Neural progenitor cell (in vitro differentiated cells): ENCODE measurements around the gene LPA. TPM values are rescaled to one million over a fixed set of nuclear protein-coding genes. Genes with fewer than 3 reads are reported as not detected.
"Not testable (repeated sequence)": the region's sequence is repeated elsewhere in the genome, so short reads cannot be mapped to it uniquely, and the experiment has no call there.

Experiments used
- DNase-seq: peaks from one replicate; pipeline ENCODE4 v3.0.0-alpha.2; 2016; ENCODE audit warnings: low spot score
- H2AFZ ChIP-seq: fragments of 200-600 bp; sonication (generic); replicated peaks from 2 replicates; pipeline ENCODE4 v1.6.1; 2016; ENCODE audit warnings: antibody characterized with exemption
- H3F3A ChIP-seq: fragments of 200-600 bp; sonication (generic); 2 replicates; pipeline ENCODE4 v1.6.1; 2016; ENCODE audit warnings: antibody characterized with exemption, low read depth
- H3K27ac ChIP-seq: fragments of 200-600 bp; sonication (generic); 2 replicates; pipeline ENCODE4 v1.5.1; 2016; ENCODE audit warnings: mild to moderate bottlenecking
- H3K27me3 ChIP-seq: fragments of 200-600 bp; sonication (generic); 2 replicates; pipeline ENCODE4 v1.6.1; 2016; ENCODE audit warnings: mild to moderate bottlenecking, moderate library complexity
- H3K36me3 ChIP-seq: fragments of 200-600 bp; sonication (generic); 2 replicates; pipeline ENCODE4 v1.5.1; 2016
- H3K4me1 ChIP-seq: fragments of 200-600 bp; sonication (generic); 2 replicates; pipeline ENCODE4 v1.6.1; 2016; ENCODE audit warnings: mixed run types
- H3K4me2 ChIP-seq: fragments of 200-600 bp; sonication (generic); 2 replicates; pipeline ENCODE4 v1.6.1; 2016
- H3K4me3 ChIP-seq: fragments of 200-600 bp; sonication (generic); 2 replicates; pipeline ENCODE4 v1.5.1; 2016
- H3K79me2 ChIP-seq: fragments of 200-600 bp; sonication (generic); 2 replicates; pipeline ENCODE4 v1.6.1; 2016; ENCODE audit warnings: low read depth
- H3K9ac ChIP-seq: fragments of 200-600 bp; sonication (generic); 2 replicates; pipeline ENCODE4 v1.6.1; 2016
- H3K9me3 ChIP-seq: fragments of 200-600 bp; sonication (generic); 2 replicates; pipeline ENCODE4 v1.5.1; 2016; ENCODE audit warnings: low read depth
- H4K20me1 ChIP-seq: fragments of 200-600 bp; sonication (generic); 2 replicates; pipeline ENCODE4 v1.6.1; 2016; ENCODE audit warnings: low read depth
- H3K27ac Mint-ChIP-seq: 3 replicates; pipeline ENCODE4 v1.8.0; 2021; ENCODE audit warnings: mixed read lengths
- H3K27me3 Mint-ChIP-seq: 2 replicates; pipeline ENCODE4 v1.8.0; 2022; ENCODE audit warnings: low read depth, mild to moderate bottlenecking, inconsistent platforms, moderate library complexity, mixed read lengths; ENCODE audit not compliant: insufficient read depth
- H3K36me3 Mint-ChIP-seq: 3 replicates; pipeline ENCODE4 v1.8.0; 2021; ENCODE audit warnings: mixed read lengths
- H3K4me1 Mint-ChIP-seq: 3 replicates; pipeline ENCODE4 v1.8.0; 2021; ENCODE audit warnings: mixed read lengths
- H3K4me3 Mint-ChIP-seq: 3 replicates; pipeline ENCODE4 v1.8.0; 2021; ENCODE audit warnings: mild to moderate bottlenecking, moderate library complexity, mixed read lengths
- H3K9me3 Mint-ChIP-seq: 3 replicates; pipeline ENCODE4 v1.8.0; 2020; ENCODE audit warnings: mixed read lengths
- EZH2 ChIP-seq: fragments of 200-600 bp; sonication (generic); IDR thresholded peaks from 2 replicates; pipeline ENCODE4 v1.6.1; 2017; ENCODE audit warnings: antibody characterized with exemption, mild to moderate bottlenecking, moderate library complexity
- EZH2phosphoT487 ChIP-seq: fragments of 200-600 bp; sonication (generic); IDR thresholded peaks from 2 replicates; pipeline ENCODE4 v1.6.1; 2017; ENCODE audit warnings: antibody characterized with exemption
- total RNA-seq: library from RNA; depleted of rRNA; stranded (reverse); fragments of >200 nt; gene quantifications from 2 replicates; pipeline ENCODE4 v1.2.3, GENCODE V29; 2015; ENCODE audit warnings: low replicate concordance
- TF ChIP-seq, protein P1 (sequence below): fragments of 200-600 bp; sonication (generic); IDR thresholded peaks from 2 replicates; pipeline ENCODE4 v1.5.1; 2017; ENCODE audit warnings: antibody characterized with exemption, mild to moderate bottlenecking

Gene LPA
- total RNA-seq, 1 donor from 2014 or later: not detected

GRCh38 chr6:160695025-160695424 is 30.9 kb upstream of the LPA start:
- H3K79me2 ChIP-seq, H3K4me2 ChIP-seq, H3K36me3 Mint-ChIP-seq: not testable (repeated sequence)

DNA sequence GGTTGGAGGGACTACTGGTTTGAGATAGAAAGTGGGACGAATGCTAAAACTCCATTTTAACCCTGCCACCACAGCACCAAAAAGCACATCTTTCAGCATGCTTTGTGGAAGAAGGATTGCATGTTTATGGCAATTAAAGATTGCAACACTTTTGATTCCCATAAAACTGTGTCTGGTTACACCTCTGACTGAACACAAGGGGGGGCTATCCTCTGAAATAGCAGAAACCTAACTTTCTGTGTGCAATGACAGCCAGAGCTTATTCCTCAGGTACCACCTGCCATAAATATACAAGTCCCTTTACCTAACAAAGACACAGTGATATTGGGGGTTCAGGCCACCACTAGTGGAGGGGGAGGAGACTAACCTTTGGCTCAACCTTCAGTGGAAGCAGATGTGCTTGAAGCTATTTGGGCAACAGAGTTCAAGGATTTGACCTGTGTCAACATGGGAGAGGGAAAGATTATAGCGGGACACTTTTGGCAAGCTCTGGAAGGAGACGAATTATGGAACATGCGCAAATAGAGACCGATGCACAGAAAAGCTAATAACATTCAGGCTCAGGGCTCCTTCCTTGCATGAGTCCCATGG is 28.4 kb upstream of the LPA start:
- Histone ChIP-seq H3K27me3 (no peaks in the 10 kb centered on the region), H3K27ac (no peak overlapping the region), H3K79me2 (no peaks in the 10 kb centered on the region), H3K9ac (no peak overlapping the region), H2AFZ (no peak overlapping the region), H4K20me1 (no peaks in the 10 kb centered on the region), H3K36me3 (no peaks in the 10 kb centered on the region), H3K9me3 (no peaks in the 10 kb centered on the region), H3K4me2 (no peak overlapping the region), H3F3A (no peaks in the 10 kb centered on the region), H3K4me1 (no peaks in the 10 kb centered on the region), H3K4me3 (no peak overlapping the region)
- TF ChIP-seq EZH2phosphoT487: no peak
- TF ChIP-seq EZH2: no peak
- TF ChIP-seq, protein P1, sequence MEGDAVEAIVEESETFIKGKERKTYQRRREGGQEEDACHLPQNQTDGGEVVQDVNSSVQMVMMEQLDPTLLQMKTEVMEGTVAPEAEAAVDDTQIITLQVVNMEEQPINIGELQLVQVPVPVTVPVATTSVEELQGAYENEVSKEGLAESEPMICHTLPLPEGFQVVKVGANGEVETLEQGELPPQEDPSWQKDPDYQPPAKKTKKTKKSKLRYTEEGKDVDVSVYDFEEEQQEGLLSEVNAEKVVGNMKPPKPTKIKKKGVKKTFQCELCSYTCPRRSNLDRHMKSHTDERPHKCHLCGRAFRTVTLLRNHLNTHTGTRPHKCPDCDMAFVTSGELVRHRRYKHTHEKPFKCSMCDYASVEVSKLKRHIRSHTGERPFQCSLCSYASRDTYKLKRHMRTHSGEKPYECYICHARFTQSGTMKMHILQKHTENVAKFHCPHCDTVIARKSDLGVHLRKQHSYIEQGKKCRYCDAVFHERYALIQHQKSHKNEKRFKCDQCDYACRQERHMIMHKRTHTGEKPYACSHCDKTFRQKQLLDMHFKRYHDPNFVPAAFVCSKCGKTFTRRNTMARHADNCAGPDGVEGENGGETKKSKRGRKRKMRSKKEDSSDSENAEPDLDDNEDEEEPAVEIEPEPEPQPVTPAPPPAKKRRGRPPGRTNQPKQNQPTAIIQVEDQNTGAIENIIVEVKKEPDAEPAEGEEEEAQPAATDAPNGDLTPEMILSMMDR: peak; percentile 51
- Mint-ChIP-seq H3K4me3 (no peak overlapping the region), H3K27ac (no peak overlapping the region), H3K36me3 (no peaks in the 10 kb centered on the region), H3K27me3 (no peaks in the 10 kb centered on the region), H3K9me3 (peaks cover 6% of the 10 kb centered on the region), H3K4me1 (no peaks in the 10 kb centered on the region)
- no peak for DNase-seq

More at GRCh38 chr6:160695025-160695424, 30.9 kb upstream of the LPA start:
- H3K4me3 ChIP-seq, H3K4me3 Mint-ChIP-seq, H3K4me1 ChIP-seq, H4K20me1 ChIP-seq, H3K36me3 ChIP-seq, H3K9me3 Mint-ChIP-seq, H3K4me1 Mint-ChIP-seq, DNase-seq, H3K27me3 Mint-ChIP-seq, H3K27ac Mint-ChIP-seq, H2AFZ ChIP-seq, H3K9me3 ChIP-seq, H3K27me3 ChIP-seq, H3K27ac ChIP-seq, H3F3A ChIP-seq, H3K9ac ChIP-seq: not testable (repeated sequence)

GRCh38 chr6:160691617-160692016 is 27.5 kb upstream of the LPA start:
- Histone ChIP-seq H4K20me1 (no peaks in the 10 kb centered on the region), H3K27ac (no peak overlapping the region), H3K27me3 (no peaks in the 10 kb centered on the region), H2AFZ (no peak overlapping the region), H3K4me3 (no peak overlapping the region), H3K79me2 (no peaks in the 10 kb centered on the region), H3K9ac (no peak overlapping the region), H3K4me2 (no peak overlapping the region), H3F3A (no peaks in the 10 kb centered on the region), H3K36me3 (no peaks in the 10 kb centered on the region), H3K4me1 (no peaks in the 10 kb centered on the region), H3K9me3 (no peaks in the 10 kb centered on the region)
- Mint-ChIP-seq H3K9me3 (peaks cover 6% of the 10 kb centered on the region), H3K4me1 (no peaks in the 10 kb centered on the region), H3K4me3 (no peak overlapping the region), H3K27me3 (no peaks in the 10 kb centered on the region), H3K36me3 (no peaks in the 10 kb centered on the region), H3K27ac (no peak overlapping the region)
- no peak for DNase-seq
- TF ChIP-seq, protein P1: no peak
- TF ChIP-seq EZH2 (no peak), EZH2phosphoT487 (no peak)

DNA sequence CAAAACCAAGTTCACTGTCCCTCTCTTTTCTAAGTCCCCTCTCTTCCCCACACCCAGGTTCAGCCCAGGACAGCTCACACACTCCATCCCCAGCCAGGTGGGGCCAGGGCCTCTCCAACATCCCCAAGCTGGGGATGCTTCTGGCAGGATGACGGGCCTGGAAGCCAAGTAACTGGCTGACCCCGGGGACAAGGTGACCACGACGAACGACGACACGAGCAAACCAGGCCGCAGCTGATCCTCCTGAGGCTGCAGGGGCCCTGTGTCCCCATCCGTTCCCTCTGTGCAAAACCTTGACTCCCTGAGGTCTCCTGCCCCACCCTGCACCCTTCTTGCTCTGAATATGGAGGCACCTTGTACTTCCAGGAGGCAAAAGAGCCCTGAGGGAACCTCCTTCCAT is 26.4 kb upstream of the LPA start:
- peaks cover 4% of the 10 kb centered on the region for H3K27me3 Mint-ChIP-seq
- no peak overlapping the region for H3K4me2 ChIP-seq

More for the DNA sequence above, 26.4 kb upstream of the LPA start:
- H3K9me3 Mint-ChIP-seq: peaks cover 4% of the 10 kb centered on the region
- H3K36me3 Mint-ChIP-seq: no peaks in the 10 kb centered on the region
- H3K27ac ChIP-seq: no peak overlapping the region
- TF ChIP-seq EZH2 (no peak), EZH2phosphoT487 (no peak)
- TF ChIP-seq, protein P1: no peak
- no peaks in the 10 kb centered on the region for H3K9me3 ChIP-seq
- H3K36me3 ChIP-seq: no peaks in the 10 kb centered on the region
- no peak for DNase-seq
- H4K20me1 ChIP-seq: no peaks in the 10 kb centered on the region
- H3K9ac ChIP-seq: no peak overlapping the region
- no peaks in the 10 kb centered on the region for H3K4me1 ChIP-seq
- H3K79me2 ChIP-seq: no peaks in the 10 kb centered on the region
- no peaks in the 10 kb centered on the region for H3F3A ChIP-seq
- H2AFZ ChIP-seq: no peak overlapping the region
- H3K27me3 ChIP-seq: no peaks in the 10 kb centered on the region
- no peak overlapping the region for H3K4me3 ChIP-seq
- H3K4me1 Mint-ChIP-seq: peaks cover 3% of the 10 kb centered on the region
- H3K4me3 Mint-ChIP-seq: no peak overlapping the region
- H3K27ac Mint-ChIP-seq: no peak overlapping the region
